A549 (cell line): ENCODE measurements around the gene CEP112. TPM values are rescaled to one million over a fixed set of nuclear protein-coding genes. Genes with fewer than 3 reads are reported as not detected.
"Not testable (repeated sequence)": the region's sequence is repeated elsewhere in the genome, so short reads cannot be mapped to it uniquely, and the experiment has no call there.

ENCODE experiments used
- ATAC-seq, 2 experiments: fragments of 200-7000 bp in 1 of 2; fragments of >200 bp in 1 of 2; cut with Nextera tagmentation in 1 of 2; cut with Tn5 transposase in 1 of 2; 3 replicates each; pipeline versions ENCODE4 v1.8.0 to v1.9.1; 2018 to 2020; ENCODE audit warnings: mild to moderate bottlenecking in 1 of 2, moderate library complexity in 1 of 2
- CTCF ChIA-PET: fragments of 300-600 bp; sonication (Branson Sonifier 250); formaldehyde crosslinking; extraction: SDS; loops from one replicate; lab custom pipeline; 2021; ENCODE audit warnings: antibody characterized with exemption, inconsistent platforms; lab: Yijun Ruan, JAX
- POLR2A ChIA-PET: fragments of 350-600 bp; formaldehyde crosslinking; extraction: SDS; loops from one replicate; lab custom pipeline; 2021; ENCODE audit warnings: antibody characterized with exemption, inconsistent platforms; lab: Yijun Ruan, JAX
- DNase-seq, 2 experiments: peaks; one replicate each; pipeline versions ENCODE4 v3.0.0 to v3.0.0-alpha.2; 2011 to 2016; ENCODE audit warnings: low read depth in 1 of 2, low spot score in 1 of 2
- FAIRE-seq: peaks from 2 replicates; lab custom pipeline; 2011; peaks lifted over from hg19 to GRCh38; lab: Jason Lieb, UNC
- H3K27ac ChIP-seq, 2 experiments: fragments of >200 bp; sonication (Bioruptor Twin); formaldehyde crosslinking; 3 replicates each; pipeline ENCODE4 v1.5.1; 2016 to 2017
- H3K4me1 ChIP-seq: fragments of >200 bp; sonication (Bioruptor Twin); formaldehyde crosslinking; 3 replicates; pipeline ENCODE4 v1.6.1; 2016
- H3K4me2 ChIP-seq: fragments of >200 bp; sonication (Bioruptor Twin); formaldehyde crosslinking; 3 replicates; pipeline ENCODE4 v1.6.1; 2016
- H3K4me3 ChIP-seq: fragments of >200 bp; sonication (Bioruptor Twin); formaldehyde crosslinking; 3 replicates; pipeline ENCODE4 v1.5.1; 2016
- H3K9me3 ChIP-seq: fragments of >200 bp; sonication (Bioruptor Twin); formaldehyde crosslinking; 3 replicates; pipeline ENCODE4 v1.6.1; 2016
- CBX2 ChIP-seq: fragments of 200-600 bp; sonication (generic); IDR thresholded peaks from 2 replicates; pipeline ENCODE4 v1.6.1; 2016; ENCODE audit warnings: low read depth, mild to moderate bottlenecking, borderline replicate concordance
- EHF ChIP-seq: fragments of 250-450 bp; sonication (Bioruptor Pico); IDR thresholded peaks from 2 replicates; pipeline ENCODE4 v1.5.0; 2020; ENCODE audit warnings: mild to moderate bottlenecking
- FOSL2 ChIP-seq, 2 experiments: fragments of 450-650 bp in 1 of 2; fragments of >200 bp in 1 of 2; sonication (Bioruptor Twin) in 1 of 2; formaldehyde crosslinking; IDR thresholded peaks; 2 replicates each; pipeline versions ENCODE4 v1.5.0 to v1.6.1; 2016 to 2020; ENCODE audit warnings: mild to moderate bottlenecking in 1 of 2, moderate library complexity in 1 of 2
- HOXB13 ChIP-seq: fragments of 250-450 bp; sonication (Bioruptor Pico); IDR thresholded peaks from 2 replicates; pipeline ENCODE4 v1.5.0; 2020; ENCODE audit warnings: low read depth, mild to moderate bottlenecking, moderate library complexity
- RCOR1 ChIP-seq: fragments of 150-350 bp; IDR thresholded peaks from 2 replicates; pipeline ENCODE4 v1.6.1; 2014; ENCODE audit warnings: antibody characterized with exemption, low read length, low read depth
- REST ChIP-seq: fragments of 200-600 bp; sonication (generic); IDR thresholded peaks from 2 replicates; pipeline ENCODE4 v1.6.1; 2016; ENCODE audit warnings: antibody characterized with exemption, mild to moderate bottlenecking, moderate library complexity
- ZSCAN20 ChIP-seq: fragments of 250-450 bp; sonication (Bioruptor Pico); IDR thresholded peaks from 2 replicates; pipeline ENCODE4 v1.8.0; 2022; ENCODE audit warnings: mild to moderate bottlenecking, moderate library complexity
- WGBS: methylation state at CpG from one replicate; pipeline ENCODE4 v1.1.6; 2017; ENCODE audit errors: missing lambda C conversion rate; 5-methylcytosine and 5-hydroxymethylcytosine counted together
- polyA plus RNA-seq, 4 experiments: library from polyadenylated mRNA; depleted of rRNA in 3 of 4; stranded (reverse); fragments of >200 nt; fragmentation: RNase III in 1 of 4; extraction: RNeasy Plus Mini Kit Qiagen cat#74134 plus additional on column Dnase treatment in 1 of 4; gene quantifications; 2 replicates in 3 of 4; 3 replicates in 1 of 4; pipeline ENCODE4 v1.2.3, GENCODE V29; 2011 to 2017
- TF ChIP-seq, protein P1 (sequence below): IDR thresholded peaks from 2 replicates; pipeline ENCODE4 v1.6.1; 2012
- TF ChIP-seq, protein P2 (sequence below): IDR thresholded peaks from 2 replicates; pipeline ENCODE4 v1.6.1; 2012

CEP112 gene
- polyA plus RNA-seq, 2 of the 4 experiments (the other 2 are of a cell fraction) = 9.6 to 15.2 TPM

DNA sequence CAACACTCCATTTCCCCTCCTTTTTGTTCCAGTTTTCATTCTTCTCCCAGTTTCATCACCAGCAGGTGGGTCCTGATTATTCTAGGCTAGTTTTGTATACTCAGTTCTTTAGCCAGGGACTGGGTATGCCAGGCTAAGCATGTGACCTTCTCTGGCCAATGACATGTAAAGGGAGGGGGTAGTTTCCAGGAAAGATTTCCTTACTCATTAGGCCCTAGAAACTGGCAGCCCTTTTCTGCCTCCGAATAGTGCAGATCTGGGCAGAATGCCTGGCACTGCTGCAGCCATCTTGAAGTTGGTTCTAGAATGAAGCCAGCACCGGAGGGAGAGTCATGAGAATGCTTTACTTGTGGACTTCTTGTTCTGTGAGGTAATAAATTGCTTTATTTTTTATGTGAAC lies 503.6 kb downstream of the CEP112 start (continued):
- TF ChIP-seq REST = no peak
- TF ChIP-seq, protein P1, sequence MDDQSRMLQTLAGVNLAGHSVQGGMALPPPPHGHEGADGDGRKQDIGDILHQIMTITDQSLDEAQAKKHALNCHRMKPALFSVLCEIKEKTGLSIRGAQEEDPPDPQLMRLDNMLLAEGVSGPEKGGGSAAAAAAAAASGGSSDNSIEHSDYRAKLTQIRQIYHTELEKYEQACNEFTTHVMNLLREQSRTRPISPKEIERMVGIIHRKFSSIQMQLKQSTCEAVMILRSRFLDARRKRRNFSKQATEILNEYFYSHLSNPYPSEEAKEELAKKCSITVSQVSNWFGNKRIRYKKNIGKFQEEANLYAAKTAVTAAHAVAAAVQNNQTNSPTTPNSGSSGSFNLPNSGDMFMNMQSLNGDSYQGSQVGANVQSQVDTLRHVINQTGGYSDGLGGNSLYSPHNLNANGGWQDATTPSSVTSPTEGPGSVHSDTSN = no peak

DNA sequence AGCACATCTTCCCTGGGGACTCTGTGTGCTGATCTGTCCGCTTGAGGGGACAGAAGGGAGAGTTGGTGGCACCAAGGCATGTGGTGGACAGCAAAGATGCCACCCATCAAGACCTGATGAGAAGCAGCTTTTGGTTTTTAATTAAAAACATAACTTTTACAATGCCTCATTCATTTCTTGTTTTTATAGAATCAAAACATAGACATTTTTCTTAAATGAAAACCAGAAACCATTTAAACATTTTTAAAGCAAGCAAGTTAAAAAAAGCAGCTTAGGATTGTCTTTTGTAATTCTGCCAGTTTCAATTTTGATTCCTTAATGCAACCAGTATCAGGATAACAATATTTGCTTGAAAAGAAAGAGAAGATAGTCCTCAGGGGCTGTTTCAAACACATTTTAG lies 506.8 kb downstream of the CEP112 start:
- ChIA-PET CTCF (interaction anchor here (1.2 kb wide), 1 partner anchor 21 kb away, joined by 3 read pairs; no protein-coding TSS in a partner anchor), POLR2A (no interaction called here)
- no peak overlapping the region for H3K4me2 ChIP-seq
- no peak overlapping the region for H3K27ac ChIP-seq
- 97% methylated on average over 1 of the region's 1 CpG for WGBS
- no peak for TF ChIP-seq CBX2
- no peak for TF ChIP-seq EHF (CRISPR knock-in tag)
- TF ChIP-seq HOXB13 (CRISPR knock-in tag) = no peak
- TF ChIP-seq, all 56 proteins: peak for 0
- peaks cover 3% of the 10 kb centered on the region; the same call in 1 of the 3 replicates for H3K4me1 ChIP-seq
- no peak for ATAC-seq
- no peaks in the 10 kb centered on the region for H3K9me3 ChIP-seq
- no peak overlapping the region for H3K4me3 ChIP-seq
- no peak for DNase-seq
- no peak for FAIRE-seq

GRCh38 chr17:65684631-65685030 lies 507.3 kb downstream of the CEP112 start:
- ChIA-PET POLR2A (no interaction called here), CTCF (no interaction called here)
- Histone ChIP-seq H3K27ac (no peak overlapping the region), H3K4me1 (peaks cover 3% of the 10 kb centered on the region; the same call in 1 of the 3 replicates), H3K4me3 (no peak overlapping the region), H3K4me2 (no peak overlapping the region), H3K9me3 (no peaks in the 10 kb centered on the region)
- ATAC-seq (no peak), DNase-seq (no peak), FAIRE-seq (no peak)
- TF ChIP-seq RCOR1 (no peak), FOSL2 (IDR thresholded peaks at IDR 0.05) (0 out of 2 replicates have a peak, but pooled peaks have one; percentile 31), FOSL2 (CRISPR knock-in tag; IDR thresholded peaks at IDR 0.05) (peak; percentile 16; the same call in 1 of the 2 replicates)
- 67% methylated on average over 4 of the region's 4 CpGs for whole genome bisulfite sequencing

- Histone ChIP-seq H3K27ac (no peak overlapping the region), H3K9me3 (no peaks in the 10 kb centered on the region), H3K4me3 (no peak overlapping the region), H3K4me2 (no peak overlapping the region), H3K4me1 (peaks cover 3% of the 10 kb centered on the region; the same call in 1 of the 3 replicates)
- ATAC-seq = no peak
- POLR2A ChIA-PET = no interaction called here
- DNase-seq = no peak
- 82% methylated on average over 7 of the region's 7 CpGs for WGBS
- CTCF ChIA-PET = interaction anchor here (0.8 kb wide), 1 partner anchor 9 kb away, joined by 3 read pairs; no protein-coding TSS in a partner anchor
- FAIRE-seq = no peak
- no peak for TF ChIP-seq ZSCAN20 (CRISPR knock-in tag)
- TF ChIP-seq, protein P2, sequence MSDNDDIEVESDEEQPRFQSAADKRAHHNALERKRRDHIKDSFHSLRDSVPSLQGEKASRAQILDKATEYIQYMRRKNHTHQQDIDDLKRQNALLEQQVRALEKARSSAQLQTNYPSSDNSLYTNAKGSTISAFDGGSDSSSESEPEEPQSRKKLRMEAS = no peak
Measured at GRCh38 chr17:65683428-65683827, 508.5 kb downstream of the CEP112 start.

- POLR2A ChIA-PET, H3K4me2 ChIP-seq, DNase-seq, ATAC-seq, FAIRE-seq, H3K9me3 ChIP-seq, H3K4me1 ChIP-seq, H3K27ac ChIP-seq, H3K4me3 ChIP-seq: not testable (repeated sequence)
- 68% methylated on average over 5 of the region's 5 CpGs for WGBS
- CTCF ChIA-PET = interaction anchor here (0.6 to 1.0 kb wide), 2 partner anchors 11 to 21 kb away, joined by 3 to 4 read pairs; no protein-coding TSS in a partner anchor
Measured at GRCh38 chr17:65681763-65682162, 510.2 kb downstream of the CEP112 start.
